PC-3 (cell line): ENCODE data around the gene CDIP1. TPM values are rescaled to one million over a fixed set of nuclear protein-coding genes. Genes with fewer than 3 reads are reported as not detected.

ENCODE experiments used
- ATAC-seq: fragments of 200-7000 bp; cut with Tn5 transposase; 2 replicates; pipeline ENCODE4 v1.9.1; 2020; ENCODE audit warnings: mild to moderate bottlenecking, moderate library complexity
- BruUV-seq: library from RNA; stranded (reverse); fragments of 400-500 nt; replicated peaks from 2 replicates; lab custom pipeline; 2021; lab: Mats Ljungman, UMichigan
- CTCF ChIA-PET: fragments of 300-600 bp; sonication (Branson Sonifier 250); formaldehyde crosslinking; loops from one replicate; lab custom pipeline; 2022; ENCODE audit warnings: antibody characterized with exemption; lab: Charles Lee
- POLR2A ChIA-PET: fragments of 300-600 bp; sonication (Branson Sonifier 250); formaldehyde crosslinking; loops from one replicate; lab custom pipeline; 2022; ENCODE audit warnings: antibody characterized with exemption; ENCODE audit not compliant: unreplicated experiment; lab: Charles Lee
- DNase-seq: peaks from one replicate; pipeline ENCODE4 v3.0.0-alpha.2; 2015
- H2AFZ ChIP-seq: fragments of 300-600 bp; sonication (generic); 2 replicates; pipeline ENCODE4 v1.6.0; 2016; ENCODE audit warnings: antibody characterized with exemption, low read length
- H3F3A ChIP-seq: fragments of 300-600 bp; sonication (generic); one replicate; pipeline ENCODE4 v1.6.0; 2017; ENCODE audit warnings: antibody characterized with exemption, low read length, control low read depth, mild to moderate bottlenecking; ENCODE audit not compliant: unreplicated experiment
- H3K27ac ChIP-seq: fragments of 300-600 bp; sonication (generic); 2 replicates; pipeline ENCODE4 v1.5.1; 2016; ENCODE audit warnings: mild to moderate bottlenecking, low read length
- H3K27me3 ChIP-seq: fragments of 300-600 bp; sonication (generic); 2 replicates; pipeline ENCODE4 v1.6.1; 2016; ENCODE audit warnings: low read length, mixed read lengths
- H3K36me3 ChIP-seq: fragments of 300-600 bp; sonication (generic); 2 replicates; pipeline ENCODE4 v1.6.1; 2016; ENCODE audit warnings: low read depth, mixed run types, low read length, mixed read lengths
- H3K4me1 ChIP-seq: fragments of 300-600 bp; sonication (generic); 2 replicates; pipeline ENCODE4 v1.5.1; 2016; ENCODE audit warnings: low read length; ENCODE audit not compliant: insufficient read depth
- H3K4me2 ChIP-seq: fragments of 300-600 bp; sonication (generic); 2 replicates; pipeline ENCODE4 v1.6.0; 2016; ENCODE audit warnings: low read length
- H3K4me3 ChIP-seq: fragments of 300-600 bp; sonication (generic); 2 replicates; pipeline ENCODE4 v1.5.1; 2016; ENCODE audit warnings: mild to moderate bottlenecking, low read length, mixed read lengths
- H3K79me2 ChIP-seq: fragments of 300-600 bp; sonication (generic); 2 replicates; pipeline ENCODE4 v1.6.1; 2017; ENCODE audit warnings: low read length, mixed read lengths
- H3K9ac ChIP-seq: fragments of 300-600 bp; sonication (generic); 2 replicates; pipeline ENCODE4 v1.6.0; 2016; ENCODE audit warnings: mild to moderate bottlenecking, low read length
- H3K9me2 ChIP-seq: fragments of 300-600 bp; sonication (generic); replicated peaks from 2 replicates; pipeline ENCODE4 v1.6.1; 2016; ENCODE audit warnings: mixed run types, low read length, mixed read lengths
- H3K9me3 ChIP-seq: fragments of 300-600 bp; sonication (generic); 2 replicates; pipeline ENCODE4 v1.6.1; 2016; ENCODE audit warnings: low read length, mixed read lengths
- H4K20me1 ChIP-seq: fragments of 300-600 bp; sonication (generic); 2 replicates; pipeline ENCODE4 v1.6.1; 2016; ENCODE audit warnings: low read length, mixed read lengths
- CTCF ChIP-seq: fragments of 300-600 bp; sonication (generic); conservative IDR thresholded peaks from 2 replicates; pipeline ENCODE4 v1.5.1; 2017; ENCODE audit warnings: antibody characterized with exemption, low read depth, mild to moderate bottlenecking, low read length
- EZH2 ChIP-seq: fragments of 300-600 bp; sonication (generic); IDR thresholded peaks from one replicate; pipeline ENCODE4 v1.6.1; 2017; ENCODE audit warnings: antibody characterized with exemption, mild to moderate bottlenecking, low read length; ENCODE audit not compliant: unreplicated experiment
- EZH2phosphoT487 ChIP-seq: fragments of 300-600 bp; sonication (generic); IDR thresholded peaks from 2 replicates; pipeline ENCODE4 v1.6.1; 2018; ENCODE audit warnings: mild to moderate bottlenecking, antibody characterized with exemption, low read length, borderline replicate concordance
- intact Hi-C: fragments of 100-400 bp; cut with micrococcal nuclease; formaldehyde crosslinking; loops from 2 replicates; pipeline ENCODE4 v1.9.0; 2023
- total RNA-seq: library from RNA; depleted of rRNA; stranded (reverse); fragments of >200 nt; gene quantifications from 2 replicates; pipeline ENCODE4 v1.2.3, GENCODE V29; 2014

Gene CDIP1
- total RNA-seq, 1 experiment from 2014 or later: 8.7 TPM

GRCh38 chr16:4463522-4464163 is 74.9 kb downstream of the CDIP1 start:
- H3F3A ChIP-seq: peaks cover 15% of the 10 kb centered on the region
- no peak overlapping the region for H2AFZ ChIP-seq
- H3K9ac ChIP-seq: peak overlapping the region; percentile 32; the same call in 1 of the 2 replicates
- H3K4me1 ChIP-seq: peaks cover 28% of the 10 kb centered on the region
- no peaks in the 10 kb centered on the region for H3K79me2 ChIP-seq
- H3K9me2 ChIP-seq: no peaks in the 10 kb centered on the region
- no TSS peak for BruUV-seq
- peak overlapping the region; percentile 75 for H3K4me2 ChIP-seq
- peak overlapping the region; percentile 42; the same call in 1 of the 2 replicates for H3K4me3 ChIP-seq
- no peaks in the 10 kb centered on the region for H3K9me3 ChIP-seq
- TF ChIP-seq CTCF (no peak), EZH2phosphoT487 (no peak), EZH2 (no peak)
- CTCF ChIA-PET: no interaction called here
- peak overlapping the region; percentile 81 for H3K27ac ChIP-seq
- DNase-seq (peak; percentile 77), ATAC-seq (peak; percentile 69)
- H3K36me3 ChIP-seq: no peaks in the 10 kb centered on the region
- intact Hi-C loops: no loop called here
- no peaks in the 10 kb centered on the region for H4K20me1 ChIP-seq
- POLR2A ChIA-PET: interaction anchor here (0.5 to 1.0 kb wide), 2 partner anchors 10 to 13 kb away, joined by 6 to 12 read pairs; partner anchors contain the start of genes HMOX2 and NMRAL1
- H3K27me3 ChIP-seq: no peaks in the 10 kb centered on the region

- no peak for ATAC-seq
- DNase-seq: no peak
- CTCF ChIA-PET: no interaction called here
These were observed 77.1 kb downstream of the CDIP1 start for GRCh38 chr16:4461250-4462085.

More at GRCh38 chr16:4461250-4462085, 77.1 kb downstream of the CDIP1 start:
- Histone ChIP-seq H3K9ac (no peak overlapping the region), H3K9me2 (no peaks in the 10 kb centered on the region), H3K4me1 (peaks cover 28% of the 10 kb centered on the region), H3K27me3 (no peaks in the 10 kb centered on the region), H3K36me3 (no peaks in the 10 kb centered on the region), H3K27ac (no peak overlapping the region), H3K4me3 (no peak overlapping the region), H3K9me3 (no peaks in the 10 kb centered on the region), H4K20me1 (no peaks in the 10 kb centered on the region), H3K4me2 (no peak overlapping the region), H2AFZ (no peak overlapping the region), H3K79me2 (no peaks in the 10 kb centered on the region), H3F3A (peaks cover 15% of the 10 kb centered on the region)
- intact Hi-C loops: no loop called here
- TF ChIP-seq EZH2phosphoT487 (no peak), EZH2 (no peak), CTCF (no peak)
- no TSS peak for BruUV-seq
- POLR2A ChIA-PET: no interaction called here
